ENCODE data around the gene ASCC1. TPM values are rescaled to one million over a fixed set of nuclear protein-coding genes. Genes with fewer than 3 reads are reported as not detected.
A peak's percentile ranks its signal among the peaks of the same experiment; 100 is the strongest.

ASCC1 gene
- total and polyA plus RNA-seq, 2 of the 13 experiments (the other 11 are each of a cell fraction or from before 2014, with no cell fraction given), result 21.6 to 30.1 TPM

GRCh38 chr10:72067463-72068125, 148.5 kb downstream of the ASCC1 start:
- Histone ChIP-seq H3K4me1 (ENCODE audit: insufficient read depth, low read length) (peaks cover 53% of the 10 kb centered on the region), H3K27ac (ENCODE audit: extremely low read length, insufficient read depth, low read length) (no peak overlapping the region), H3K79me2 (ENCODE audit: insufficient read depth, low read length) (no peaks in the 10 kb centered on the region), H3K4me2 (ENCODE audit: low read depth, low read length) (no peak overlapping the region), H3K36me3 (replicated peaks in 1 of 2; ENCODE audit: control insufficient read depth in 1 of 2, insufficient read depth in 2 of 2, low read length in 2 of 2) (no peaks in the 10 kb centered on the region), H3K9ac (ENCODE audit: insufficient read depth, low read depth, low read length) (no peak overlapping the region), H2AFZ (ENCODE audit: low read length) (no peak overlapping the region), H3K9me3 (ENCODE audit: low read length) (no peaks in the 10 kb centered on the region), H3K27me3 (ENCODE audit: control insufficient read depth in 1 of 2, insufficient read depth in 2 of 2, low read length in 2 of 2) (0 out of 5 replicates have a peak, but pooled peaks cover 0 to under 1% of the 10 kb centered on the region in 2 experiments), H4K20me1 (ENCODE audit: insufficient read depth, low read length) (no peaks in the 10 kb centered on the region), H3K4me3 (replicated peaks in 1 of 3; ENCODE audit: insufficient read depth in 1 of 3, low read depth in 2 of 3, low read length in 3 of 3) (no peak overlapping the region)
- in situ Hi-C loops (cut with HindIII; ENCODE audit: extremely low pct_ligation_motif_present, low pct_unique_long_range_greater_than_20kb), result no loop called here
- 0 out of 2 replicates have a peak, but pooled peaks have one; percentile 35 for TF ChIP-seq ZNF572 (CRISPR knock-in tag; IDR thresholded peaks at IDR 0.05)
- TF ChIP-seq HDAC6 (IDR thresholded peaks at IDR 0.05; ENCODE audit: low read depth, low read length), result no peak
- TF ChIP-seq NRL (CRISPR knock-in tag; IDR thresholded peaks at IDR 0.05; ENCODE audit: borderline replicate concordance), result peak; percentile 10; the same call in 1 of the 2 replicates
- 61% methylated on average over 5 of the region's 13 CpGs for WGBS (ENCODE audit: low lambda C conversion rate)
- BruUV-seq (replicated peaks), result no TSS peak
- ATAC-seq (no peak), DNase-seq (ENCODE audit: low spot score) (no peak), FAIRE-seq (no peak)
- POLR2A ChIA-PET, result no interaction called here
- intact Hi-C loops (cut with micrococcal nuclease; ENCODE audit: unreplicated experiment), result no loop called here
- CTCF ChIA-PET (ENCODE audit: low intra/inter-chr PET ratio, low total read pairs), result no interaction called here

DNA sequence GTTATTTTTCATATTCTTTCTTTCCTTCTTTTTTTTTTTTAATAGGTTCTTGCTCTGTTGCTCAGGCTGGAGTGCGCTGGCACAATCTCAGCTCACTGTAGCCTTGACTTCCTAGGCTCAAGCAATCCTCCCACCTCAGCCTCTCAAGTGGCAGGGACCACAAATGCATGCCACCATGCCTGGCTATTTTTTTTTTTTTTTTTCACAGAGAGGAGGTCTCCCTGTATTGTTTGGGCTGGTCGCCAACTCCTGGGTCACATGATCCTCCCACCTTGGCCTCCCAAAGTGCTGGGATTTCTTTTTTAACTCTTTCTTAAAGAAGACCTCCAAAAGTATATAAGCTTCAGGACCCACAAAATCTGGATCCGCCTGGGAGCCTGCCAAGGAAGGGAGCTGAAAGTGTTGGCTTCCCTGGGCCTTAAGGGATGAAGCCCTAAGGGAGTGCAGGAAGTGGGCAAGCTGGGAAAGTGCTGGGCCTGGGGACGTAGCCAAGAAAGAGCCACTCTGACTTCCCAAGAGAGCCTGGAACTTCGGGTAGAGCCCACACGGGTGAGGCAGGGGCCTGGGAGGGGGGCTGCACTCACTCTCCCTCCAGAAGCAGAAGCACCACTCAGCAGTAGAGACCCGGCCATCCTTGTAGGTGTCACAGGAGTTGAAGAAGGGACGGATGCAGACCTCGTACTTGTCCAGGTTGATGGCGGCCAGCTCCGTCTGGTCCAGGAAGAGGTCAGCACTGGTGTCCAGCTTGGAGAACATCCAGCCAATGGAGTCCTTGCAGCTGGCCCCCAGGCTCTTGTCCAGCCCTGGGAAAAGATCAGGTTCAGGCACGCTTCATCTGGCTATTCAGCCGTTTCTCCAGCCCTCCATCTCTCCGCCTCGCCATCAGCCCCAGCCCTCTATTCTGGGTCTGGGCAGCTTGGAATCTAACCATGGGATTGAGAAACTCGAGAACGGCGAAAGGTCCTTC, 149.5 kb downstream of the ASCC1 start:
- ATAC-seq, result no peak
- WGBS (ENCODE audit: low lambda C conversion rate), result 91% methylated on average over 13 of the region's 18 CpGs

More for the DNA sequence above, 149.5 kb downstream of the ASCC1 start:
- Histone ChIP-seq H2AFZ (ENCODE audit: low read length) (no peak overlapping the region), H3K27ac (ENCODE audit: extremely low read length, insufficient read depth, low read length) (no peak overlapping the region), H4K20me1 (ENCODE audit: insufficient read depth, low read length) (no peaks in the 10 kb centered on the region), H3K9ac (ENCODE audit: insufficient read depth, low read depth, low read length) (no peak overlapping the region), H3K4me2 (ENCODE audit: low read depth, low read length) (no peak overlapping the region), H3K4me1 (ENCODE audit: insufficient read depth, low read length) (peaks cover 60% of the 10 kb centered on the region), H3K27me3 (ENCODE audit: control insufficient read depth in 1 of 2, insufficient read depth in 2 of 2, low read length in 2 of 2) (no peaks in the 10 kb centered on the region), H3K36me3 (replicated peaks in 1 of 2; ENCODE audit: control insufficient read depth in 1 of 2, insufficient read depth in 2 of 2, low read length in 2 of 2) (no peaks in the 10 kb centered on the region), H3K9me3 (ENCODE audit: low read length) (no peaks in the 10 kb centered on the region), H3K4me3 (replicated peaks in 1 of 3; ENCODE audit: insufficient read depth in 1 of 3, low read depth in 2 of 3, low read length in 3 of 3) (no peak overlapping the region), H3K79me2 (ENCODE audit: insufficient read depth, low read length) (no peaks in the 10 kb centered on the region)
- FAIRE-seq, result no peak
- TF ChIP-seq GPBP1L1 (CRISPR knock-in tag; IDR thresholded peaks at IDR 0.05) (no peak), THAP9 (CRISPR knock-in tag; IDR thresholded peaks at IDR 0.05; ENCODE audit: borderline replicate concordance) (no peak), ZBTB37 (CRISPR knock-in tag; IDR thresholded peaks at IDR 0.05) (no peak), ZNF724P (CRISPR knock-in tag; IDR thresholded peaks at IDR 0.05; ENCODE audit: borderline replicate concordance) (no peak), GZF1 (CRISPR knock-in tag; IDR thresholded peaks at IDR 0.05) (no peak)
- ChIA-PET POLR2A (no interaction called here), CTCF (ENCODE audit: low intra/inter-chr PET ratio, low total read pairs) (no interaction called here)
- in situ Hi-C loops (cut with HindIII; ENCODE audit: extremely low pct_ligation_motif_present, low pct_unique_long_range_greater_than_20kb), result no loop called here
- intact Hi-C loops (cut with micrococcal nuclease; ENCODE audit: unreplicated experiment), result no loop called here
- no TSS peak for BruUV-seq (replicated peaks)
- no peak for DNase-seq (ENCODE audit: low spot score)

Data from HepG2 (cell line).